SK-N-SH treated with all-trans-retinoic acid at 6 μM for 48 hours (cell line): ENCODE results near the gene CD28.

Experiments
- ARNTL ChIP-seq: fragments of 450-650 bp; formaldehyde crosslinking; IDR thresholded peaks from 2 replicates; pipeline ENCODE4 v1.5.0; 2020; ENCODE audit warnings: low read depth, mild to moderate bottlenecking, moderate library complexity, borderline replicate concordance
- BACH2 ChIP-seq: fragments of 250-450 bp; sonication (Bioruptor Pico); IDR thresholded peaks from 2 replicates; pipeline ENCODE4 v1.9.0; 2021; ENCODE audit warnings: mild to moderate bottlenecking, borderline replicate concordance
- CSDC2 ChIP-seq: fragments of 250-450 bp; sonication (Bioruptor Pico); IDR thresholded peaks from 2 replicates; pipeline ENCODE4 v1.5.0; 2020; ENCODE audit warnings: mild to moderate bottlenecking, moderate library complexity
- ESRRG ChIP-seq: fragments of 250-450 bp; sonication (Bioruptor Pico); IDR thresholded peaks from 2 replicates; pipeline ENCODE4 v1.6.1; 2021; ENCODE audit warnings: mild to moderate bottlenecking
- ISL1 ChIP-seq: fragments of 250-450 bp; sonication (Bioruptor Pico); IDR thresholded peaks from 2 replicates; pipeline ENCODE4 v2.1.2; 2022; ENCODE audit warnings: mild to moderate bottlenecking, moderate library complexity
- OSR1 ChIP-seq: fragments of 250-450 bp; sonication (Bioruptor Pico); IDR thresholded peaks from 2 replicates; pipeline ENCODE4 v1.8.0; 2022; ENCODE audit warnings: moderate library complexity, mild to moderate bottlenecking, inconsistent platforms
- RARB ChIP-seq: fragments of 250-450 bp; sonication (Bioruptor Pico); IDR thresholded peaks from 2 replicates; pipeline ENCODE4 v1.8.0; 2021; ENCODE audit warnings: mild to moderate bottlenecking, moderate library complexity
- SNAI2 ChIP-seq: fragments of 250-450 bp; sonication (Bioruptor Pico); IDR thresholded peaks from 2 replicates; pipeline ENCODE4 v1.5.0; 2020; ENCODE audit warnings: mild to moderate bottlenecking, moderate library complexity
- TOX ChIP-seq: fragments of 250-450 bp; sonication (Bioruptor Pico); IDR thresholded peaks from 2 replicates; pipeline ENCODE4 v1.8.0; 2021; ENCODE audit warnings: mild to moderate bottlenecking, moderate library complexity, borderline replicate concordance
- ZNF565 ChIP-seq: fragments of 450-650 bp; formaldehyde crosslinking; conservative IDR thresholded peaks from 2 replicates; pipeline ENCODE4 v1.5.0; 2020; ENCODE audit warnings: low read depth, mild to moderate bottlenecking, moderate library complexity
- TF ChIP-seq, protein P1 (sequence below): fragments of 250-450 bp; sonication (Bioruptor Pico); IDR thresholded peaks from 2 replicates; pipeline ENCODE4 v1.8.0; 2020; ENCODE audit warnings: mild to moderate bottlenecking, moderate library complexity, borderline replicate concordance
- TF ChIP-seq, protein P2 (sequence below): fragments of 250-450 bp; sonication (Bioruptor Pico); IDR thresholded peaks from 2 replicates; pipeline ENCODE4 v1.5.1; 2020; ENCODE audit warnings: low read depth, mild to moderate bottlenecking, moderate library complexity
- TF ChIP-seq, protein P3 (sequence below): fragments of 250-450 bp; sonication (Bioruptor Pico); IDR thresholded peaks from 2 replicates; pipeline ENCODE4 v1.5.0; 2020; ENCODE audit warnings: mild to moderate bottlenecking, moderate library complexity
- TF ChIP-seq, protein P4 (sequence below): fragments of 250-450 bp; sonication (Bioruptor Pico); IDR thresholded peaks from 2 replicates; pipeline ENCODE4 v1.5.1; 2021; ENCODE audit warnings: mild to moderate bottlenecking, moderate library complexity

DNA sequence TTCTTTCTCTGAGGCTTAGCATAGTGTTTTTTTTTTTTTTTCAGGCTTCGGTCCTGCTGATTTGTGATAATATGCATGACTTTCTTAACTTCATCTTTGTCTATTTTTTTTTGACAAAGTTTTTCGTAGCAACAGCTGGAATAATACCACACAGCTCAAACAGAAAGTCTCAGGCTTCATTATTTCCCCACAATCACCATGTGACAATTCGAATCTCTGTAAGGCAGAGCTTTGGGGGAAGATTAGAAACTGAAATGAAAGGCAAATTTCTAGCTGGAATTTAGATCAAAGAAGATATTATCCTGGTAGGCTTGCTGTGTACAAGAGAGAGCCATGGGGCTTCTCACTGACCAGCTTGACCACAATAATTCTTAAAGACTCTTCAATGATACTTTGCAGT, 12.2 kb upstream of the CD28 start:
- TF ChIP-seq, protein P1, sequence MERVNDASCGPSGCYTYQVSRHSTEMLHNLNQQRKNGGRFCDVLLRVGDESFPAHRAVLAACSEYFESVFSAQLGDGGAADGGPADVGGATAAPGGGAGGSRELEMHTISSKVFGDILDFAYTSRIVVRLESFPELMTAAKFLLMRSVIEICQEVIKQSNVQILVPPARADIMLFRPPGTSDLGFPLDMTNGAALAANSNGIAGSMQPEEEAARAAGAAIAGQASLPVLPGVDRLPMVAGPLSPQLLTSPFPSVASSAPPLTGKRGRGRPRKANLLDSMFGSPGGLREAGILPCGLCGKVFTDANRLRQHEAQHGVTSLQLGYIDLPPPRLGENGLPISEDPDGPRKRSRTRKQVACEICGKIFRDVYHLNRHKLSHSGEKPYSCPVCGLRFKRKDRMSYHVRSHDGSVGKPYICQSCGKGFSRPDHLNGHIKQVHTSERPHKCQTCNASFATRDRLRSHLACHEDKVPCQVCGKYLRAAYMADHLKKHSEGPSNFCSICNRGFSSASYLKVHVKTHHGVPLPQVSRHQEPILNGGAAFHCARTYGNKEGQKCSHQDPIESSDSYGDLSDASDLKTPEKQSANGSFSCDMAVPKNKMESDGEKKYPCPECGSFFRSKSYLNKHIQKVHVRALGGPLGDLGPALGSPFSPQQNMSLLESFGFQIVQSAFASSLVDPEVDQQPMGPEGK: no peak
- TF ChIP-seq, protein P2, sequence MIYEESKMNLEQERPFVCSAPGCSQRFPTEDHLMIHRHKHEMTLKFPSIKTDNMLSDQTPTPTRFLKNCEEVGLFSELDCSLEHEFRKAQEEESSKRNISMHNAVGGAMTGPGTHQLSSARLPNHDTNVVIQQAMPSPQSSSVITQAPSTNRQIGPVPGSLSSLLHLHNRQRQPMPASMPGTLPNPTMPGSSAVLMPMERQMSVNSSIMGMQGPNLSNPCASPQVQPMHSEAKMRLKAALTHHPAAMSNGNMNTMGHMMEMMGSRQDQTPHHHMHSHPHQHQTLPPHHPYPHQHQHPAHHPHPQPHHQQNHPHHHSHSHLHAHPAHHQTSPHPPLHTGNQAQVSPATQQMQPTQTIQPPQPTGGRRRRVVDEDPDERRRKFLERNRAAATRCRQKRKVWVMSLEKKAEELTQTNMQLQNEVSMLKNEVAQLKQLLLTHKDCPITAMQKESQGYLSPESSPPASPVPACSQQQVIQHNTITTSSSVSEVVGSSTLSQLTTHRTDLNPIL: no peak
- TF ChIP-seq ESRRG: no peak
- TF ChIP-seq CSDC2: no peak
- TF ChIP-seq ZNF565: no peak
- no peak for TF ChIP-seq BACH2 (CRISPR knock-in tag)
- TF ChIP-seq, protein P3, sequence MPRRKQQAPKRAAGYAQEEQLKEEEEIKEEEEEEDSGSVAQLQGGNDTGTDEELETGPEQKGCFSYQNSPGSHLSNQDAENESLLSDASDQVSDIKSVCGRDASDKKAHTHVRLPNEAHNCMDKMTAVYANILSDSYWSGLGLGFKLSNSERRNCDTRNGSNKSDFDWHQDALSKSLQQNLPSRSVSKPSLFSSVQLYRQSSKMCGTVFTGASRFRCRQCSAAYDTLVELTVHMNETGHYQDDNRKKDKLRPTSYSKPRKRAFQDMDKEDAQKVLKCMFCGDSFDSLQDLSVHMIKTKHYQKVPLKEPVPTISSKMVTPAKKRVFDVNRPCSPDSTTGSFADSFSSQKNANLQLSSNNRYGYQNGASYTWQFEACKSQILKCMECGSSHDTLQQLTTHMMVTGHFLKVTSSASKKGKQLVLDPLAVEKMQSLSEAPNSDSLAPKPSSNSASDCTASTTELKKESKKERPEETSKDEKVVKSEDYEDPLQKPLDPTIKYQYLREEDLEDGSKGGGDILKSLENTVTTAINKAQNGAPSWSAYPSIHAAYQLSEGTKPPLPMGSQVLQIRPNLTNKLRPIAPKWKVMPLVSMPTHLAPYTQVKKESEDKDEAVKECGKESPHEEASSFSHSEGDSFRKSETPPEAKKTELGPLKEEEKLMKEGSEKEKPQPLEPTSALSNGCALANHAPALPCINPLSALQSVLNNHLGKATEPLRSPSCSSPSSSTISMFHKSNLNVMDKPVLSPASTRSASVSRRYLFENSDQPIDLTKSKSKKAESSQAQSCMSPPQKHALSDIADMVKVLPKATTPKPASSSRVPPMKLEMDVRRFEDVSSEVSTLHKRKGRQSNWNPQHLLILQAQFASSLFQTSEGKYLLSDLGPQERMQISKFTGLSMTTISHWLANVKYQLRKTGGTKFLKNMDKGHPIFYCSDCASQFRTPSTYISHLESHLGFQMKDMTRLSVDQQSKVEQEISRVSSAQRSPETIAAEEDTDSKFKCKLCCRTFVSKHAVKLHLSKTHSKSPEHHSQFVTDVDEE (CRISPR knock-in tag): no peak
- no peak for TF ChIP-seq ISL1 (CRISPR knock-in tag)
- TF ChIP-seq SNAI2 (CRISPR knock-in tag): no peak
- no peak for TF ChIP-seq ARNTL (CRISPR knock-in tag)
- TF ChIP-seq, protein P4, sequence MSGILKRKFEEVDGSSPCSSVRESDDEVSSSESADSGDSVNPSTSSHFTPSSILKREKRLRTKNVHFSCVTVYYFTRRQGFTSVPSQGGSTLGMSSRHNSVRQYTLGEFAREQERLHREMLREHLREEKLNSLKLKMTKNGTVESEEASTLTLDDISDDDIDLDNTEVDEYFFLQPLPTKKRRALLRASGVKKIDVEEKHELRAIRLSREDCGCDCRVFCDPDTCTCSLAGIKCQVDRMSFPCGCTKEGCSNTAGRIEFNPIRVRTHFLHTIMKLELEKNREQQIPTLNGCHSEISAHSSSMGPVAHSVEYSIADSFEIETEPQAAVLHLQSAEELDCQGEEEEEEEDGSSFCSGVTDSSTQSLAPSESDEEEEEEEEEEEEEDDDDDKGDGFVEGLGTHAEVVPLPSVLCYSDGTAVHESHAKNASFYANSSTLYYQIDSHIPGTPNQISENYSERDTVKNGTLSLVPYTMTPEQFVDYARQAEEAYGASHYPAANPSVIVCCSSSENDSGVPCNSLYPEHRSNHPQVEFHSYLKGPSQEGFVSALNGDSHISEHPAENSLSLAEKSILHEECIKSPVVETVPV (CRISPR knock-in tag): no peak
- TF ChIP-seq RARB (CRISPR knock-in tag): no peak
- no peak for TF ChIP-seq OSR1 (CRISPR knock-in tag)
- no peak for TF ChIP-seq TOX (CRISPR knock-in tag)
